ENCODE results near the gene ZXDC. TPM values are rescaled to one million over a fixed set of nuclear protein-coding genes. Genes with fewer than 3 reads are reported as not detected.

ZXDC gene
- total RNA-seq, 2 donors from 2014 or later: 18.9 to 25.5 TPM

DNA sequence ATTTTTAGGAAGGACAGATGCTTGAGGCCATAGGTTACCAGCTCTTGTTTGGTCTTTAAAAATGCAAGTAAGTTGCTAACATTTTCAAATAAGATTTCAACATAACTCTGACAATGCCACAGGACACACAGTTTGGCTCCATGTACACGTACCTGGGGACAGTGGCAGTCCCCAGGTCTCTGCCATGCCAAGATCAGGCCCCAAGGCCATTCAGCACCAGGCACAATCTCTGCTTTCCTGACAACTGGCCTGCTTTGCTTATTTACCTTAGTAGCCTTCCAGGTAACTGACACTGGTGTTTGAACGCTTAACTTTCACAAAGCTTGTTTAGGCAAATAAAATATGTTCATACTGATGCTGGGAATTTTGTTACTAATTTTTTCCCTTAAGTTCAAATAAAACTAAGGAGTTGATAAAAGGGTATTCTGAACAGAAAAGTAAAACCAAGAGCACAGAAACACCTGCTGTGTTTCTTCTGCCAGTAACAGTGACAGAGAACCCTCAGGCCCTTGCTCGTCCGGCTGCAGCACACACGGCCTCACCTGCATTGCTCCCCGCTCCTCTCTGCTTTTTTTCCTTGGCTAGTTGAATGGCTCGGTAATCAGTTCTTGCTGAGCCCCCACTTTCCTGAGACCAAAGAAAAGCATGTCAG lies 16.5 kb downstream of the ZXDC start:
- Histone ChIP-seq H3K36me3 (peaks cover 85% of the 10 kb centered on the region), H3K9me3 (no peaks in the 10 kb centered on the region), H3K27ac (no peak overlapping the region), H3K4me3 (no peak overlapping the region), H3K27me3 (no peaks in the 10 kb centered on the region), H3K4me1 (peaks cover 0 to 25% of the 10 kb centered on the region in 2 donors)
- TF ChIP-seq, protein P1, sequence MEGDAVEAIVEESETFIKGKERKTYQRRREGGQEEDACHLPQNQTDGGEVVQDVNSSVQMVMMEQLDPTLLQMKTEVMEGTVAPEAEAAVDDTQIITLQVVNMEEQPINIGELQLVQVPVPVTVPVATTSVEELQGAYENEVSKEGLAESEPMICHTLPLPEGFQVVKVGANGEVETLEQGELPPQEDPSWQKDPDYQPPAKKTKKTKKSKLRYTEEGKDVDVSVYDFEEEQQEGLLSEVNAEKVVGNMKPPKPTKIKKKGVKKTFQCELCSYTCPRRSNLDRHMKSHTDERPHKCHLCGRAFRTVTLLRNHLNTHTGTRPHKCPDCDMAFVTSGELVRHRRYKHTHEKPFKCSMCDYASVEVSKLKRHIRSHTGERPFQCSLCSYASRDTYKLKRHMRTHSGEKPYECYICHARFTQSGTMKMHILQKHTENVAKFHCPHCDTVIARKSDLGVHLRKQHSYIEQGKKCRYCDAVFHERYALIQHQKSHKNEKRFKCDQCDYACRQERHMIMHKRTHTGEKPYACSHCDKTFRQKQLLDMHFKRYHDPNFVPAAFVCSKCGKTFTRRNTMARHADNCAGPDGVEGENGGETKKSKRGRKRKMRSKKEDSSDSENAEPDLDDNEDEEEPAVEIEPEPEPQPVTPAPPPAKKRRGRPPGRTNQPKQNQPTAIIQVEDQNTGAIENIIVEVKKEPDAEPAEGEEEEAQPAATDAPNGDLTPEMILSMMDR (IDR thresholded peaks at IDR 0.05): no peak
- DNase-seq (ENCODE audit: low spot score): no peak

DNA sequence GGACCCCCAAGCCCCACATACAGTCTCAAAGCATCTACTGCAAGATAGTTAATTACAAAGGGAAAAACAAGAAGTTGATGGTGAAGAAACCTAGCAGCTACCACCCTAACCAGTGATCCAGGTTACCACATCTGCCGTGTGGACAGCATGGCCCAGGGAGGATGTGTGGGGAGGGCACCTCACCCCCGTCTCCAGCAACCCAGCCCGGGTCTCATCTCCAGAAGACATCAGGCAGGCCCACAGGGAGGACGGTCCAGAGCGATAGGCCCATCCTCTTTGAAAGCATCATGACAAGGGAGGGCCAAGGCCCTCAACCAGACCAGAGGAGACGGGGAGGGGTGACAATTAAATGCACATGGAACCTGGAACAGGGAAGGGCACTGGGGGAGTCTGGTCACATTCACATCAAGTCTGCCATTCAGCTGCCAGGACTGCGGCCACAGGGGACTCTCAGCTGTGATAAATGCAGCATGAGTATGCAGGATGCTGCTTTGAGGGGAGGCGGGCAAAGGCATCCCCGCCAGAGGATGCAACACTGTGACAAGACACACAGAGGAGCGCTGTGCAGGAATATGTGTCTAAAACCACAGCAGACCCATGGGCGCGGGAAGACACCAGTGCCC lies 18.8 kb downstream of the ZXDC start:
- H3K4me3 ChIP-seq: no peak overlapping the region
- TF ChIP-seq, protein P1 (IDR thresholded peaks at IDR 0.05): no peak
- no peak for DNase-seq (ENCODE audit: low spot score)
- peaks cover 72% of the 10 kb centered on the region for H3K36me3 ChIP-seq
- H3K27ac ChIP-seq: no peak overlapping the region
- no peaks in the 10 kb centered on the region for H3K9me3 ChIP-seq
- H3K4me1 ChIP-seq: peaks cover 0 to 17% of the 10 kb centered on the region in 2 donors
- H3K27me3 ChIP-seq: no peaks in the 10 kb centered on the region

DNA sequence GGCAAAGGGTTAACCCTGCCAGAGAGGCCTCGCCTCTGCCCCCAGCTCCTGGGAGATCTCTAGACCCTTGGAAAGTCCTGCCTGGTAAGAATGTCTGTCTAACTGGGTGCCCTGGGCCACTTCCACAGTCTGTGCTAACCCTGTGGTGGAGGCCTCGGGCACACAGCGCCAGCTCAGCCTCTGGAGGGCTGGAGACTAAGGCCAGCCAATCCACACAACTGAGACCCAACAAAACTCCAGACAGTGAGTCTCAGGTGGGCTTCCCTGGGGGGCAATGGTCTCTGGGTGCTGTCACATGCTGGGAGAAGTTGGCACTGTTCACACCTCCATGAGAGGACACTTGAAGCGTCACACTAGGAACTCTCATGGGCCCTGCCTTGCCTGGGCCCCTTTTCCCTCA lies 19.5 kb downstream of the ZXDC start:
- peaks cover 0 to 10% of the 10 kb centered on the region in 2 donors for H3K4me1 ChIP-seq
- H3K27ac ChIP-seq: no peak overlapping the region
- H3K36me3 ChIP-seq: peaks cover 72% of the 10 kb centered on the region
- TF ChIP-seq, protein P1 (IDR thresholded peaks at IDR 0.05): no peak
- DNase-seq (ENCODE audit: low spot score): no peak
- no peak overlapping the region for H3K4me3 ChIP-seq
- no peaks in the 10 kb centered on the region for H3K27me3 ChIP-seq
- no peaks in the 10 kb centered on the region for H3K9me3 ChIP-seq

DNA sequence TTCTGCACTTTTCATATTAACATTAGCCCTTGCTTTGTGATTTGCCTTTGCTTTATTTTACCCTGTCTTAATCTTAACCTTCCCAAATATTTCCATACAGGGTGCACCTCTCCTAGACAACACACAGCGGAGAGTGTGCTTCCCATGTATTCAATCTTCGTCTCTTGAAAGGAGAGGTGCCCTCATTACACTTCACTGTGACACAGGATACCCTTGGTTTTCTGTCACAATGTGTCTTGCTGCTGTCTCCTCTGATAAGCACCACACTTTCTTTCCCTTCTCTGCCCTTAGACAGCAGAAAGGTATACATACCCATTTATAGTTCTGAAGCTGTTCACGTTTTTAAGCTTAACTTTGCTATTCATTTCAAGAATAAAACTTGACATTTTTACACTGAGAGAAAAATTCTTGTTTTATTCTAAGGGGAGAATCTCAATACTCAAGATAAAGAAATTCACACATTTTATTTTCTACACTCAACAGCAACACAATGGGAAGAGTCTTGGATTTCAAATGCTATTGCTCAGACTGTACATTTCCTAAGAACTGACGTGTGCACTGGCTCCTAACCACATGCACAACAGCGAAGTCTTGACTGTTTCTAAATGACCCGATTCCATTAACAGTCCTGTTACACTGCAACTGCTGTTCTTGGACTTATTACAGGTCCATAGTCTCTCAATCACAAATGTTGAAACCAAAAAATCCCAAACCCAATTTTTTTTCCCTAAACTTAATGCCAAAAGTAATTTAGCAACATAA lies 21.1 kb downstream of the ZXDC start:
- DNase-seq (ENCODE audit: low spot score): no peak
- Histone ChIP-seq H3K4me3 (no peak overlapping the region), H3K36me3 (peaks cover 70% of the 10 kb centered on the region), H3K27ac (no peak overlapping the region), H3K27me3 (no peaks in the 10 kb centered on the region), H3K4me1 (peaks cover 0 to 10% of the 10 kb centered on the region in 2 donors), H3K9me3 (no peaks in the 10 kb centered on the region)
- TF ChIP-seq, protein P1 (IDR thresholded peaks at IDR 0.05): no peak

DNA sequence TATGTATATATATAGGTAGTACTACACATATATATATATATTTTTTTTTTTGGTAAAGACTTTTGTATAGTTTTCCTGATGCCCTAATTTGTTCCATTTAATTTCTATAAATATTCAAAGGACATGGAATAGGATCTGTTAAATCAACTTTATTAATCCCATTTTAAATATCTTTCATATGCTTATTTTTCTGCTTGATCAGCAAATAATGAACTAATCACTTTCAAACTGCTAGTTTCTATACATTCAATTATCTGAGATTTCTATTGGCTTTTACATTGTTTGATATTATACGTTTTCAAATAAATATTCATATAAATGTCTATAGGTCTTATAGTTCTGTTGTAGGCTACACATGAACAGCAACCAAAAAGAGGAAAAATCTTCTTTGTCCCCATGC lies 21.7 kb downstream of the ZXDC start:
- no peaks in the 10 kb centered on the region for H3K27me3 ChIP-seq
- H3K9me3 ChIP-seq: no peaks in the 10 kb centered on the region
- H3K4me3 ChIP-seq: no peak overlapping the region
- peaks cover 70% of the 10 kb centered on the region for H3K36me3 ChIP-seq
- TF ChIP-seq, protein P1 (IDR thresholded peaks at IDR 0.05): no peak
- DNase-seq (ENCODE audit: low spot score): no peak
- H3K27ac ChIP-seq: no peak overlapping the region
- peaks cover 0 to 10% of the 10 kb centered on the region in 2 donors for H3K4me1 ChIP-seq

All from right atrium auricular region (tissue), 2 donors.